Right ventricle myocardium superior (tissue), 1 donor: ENCODE results near the gene LRRC8C. TPM values are rescaled to one million over a fixed set of nuclear protein-coding genes. Genes with fewer than 3 reads are reported as not detected.
A peak's percentile ranks its signal among the peaks of the same experiment; 100 is the strongest.
"Not testable (repeated sequence)": the region's sequence is repeated elsewhere in the genome, so short reads cannot be mapped to it uniquely, and the experiment has no call there.

Experiments
- ATAC-seq: fragments of 200-7000 bp; cut with Tn5 transposase; one replicate; pipeline ENCODE4 v1.9.1; 2020; ENCODE audit warnings: mild to moderate bottlenecking; ENCODE audit not compliant: poor library complexity
- DNase-seq: peaks from one replicate; pipeline ENCODE4 v3.0.0-alpha.2; 2020
- intact Hi-C: fragments of 100-400 bp; cut with DNase I; formaldehyde crosslinking; loops from one replicate; pipeline ENCODE4 v1.11.2; 2022
- total RNA-seq: library from RNA; stranded (reverse); fragmentation: NEBNext Ultra II Directional; extraction: Animal tissue kit (Norgen Biotek cat#: 25700); gene quantifications from one replicate; pipeline ENCODE4 v1.2.1, GENCODE V29; 2021
- donor health status: DM: no; HTN: yes; CAD: no; lungs with severe emphysema.

The LRRC8C gene
- total RNA-seq, 1 donor from 2014 or later = 5.9 TPM

DNA sequence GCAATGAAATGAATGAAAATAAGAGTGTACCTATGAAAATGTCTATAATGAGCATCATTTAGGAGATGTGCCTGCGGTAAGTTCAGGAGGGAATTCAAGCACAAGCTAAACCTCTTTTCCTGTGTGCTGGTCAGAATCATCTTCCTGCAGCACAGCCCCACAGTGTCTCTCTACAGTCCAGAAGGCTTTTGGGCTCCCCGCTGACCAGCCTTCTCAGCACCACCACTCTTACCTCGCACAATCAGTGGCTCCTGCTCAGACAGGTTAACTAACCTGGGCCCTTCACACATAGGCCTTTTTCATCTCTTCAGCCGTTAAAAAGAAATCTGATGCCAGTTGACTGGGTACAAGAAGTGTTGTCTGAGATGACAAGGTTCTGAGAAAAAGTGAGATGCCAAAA, 57.7 kb downstream of the LRRC8C start:
- ATAC-seq (no peak), DNase-seq (no peak)
- intact Hi-C loops = loop anchor here (10.0 kb wide), 1 partner anchor 56 kb away; the partner anchor contains the start of gene LRRC8C

GRCh38 chr1:89692601-89693521, 59.9 kb downstream of the LRRC8C start:
- intact Hi-C loops = loop anchor here (10.0 kb wide), 1 partner anchor 58 kb away; the partner anchor contains the start of gene LRRC8C
- ATAC-seq = peak; percentile 60
- DNase-seq = no peak

GRCh38 chr1:89695847-89696246, 62.9 kb downstream of the LRRC8C start:
- intact Hi-C loops = loop anchor here (10.0 kb wide), 1 partner anchor 61 kb away; the partner anchor contains the start of gene LRRC8C
- ATAC-seq = no peak

GRCh38 chr1:89697383-89697782, 64.5 kb downstream of the LRRC8C start:
- DNase-seq (no peak), ATAC-seq (no peak)
- intact Hi-C loops = loop anchor here (10.0 kb wide), 1 partner anchor 63 kb away; the partner anchor contains the start of gene LRRC8C

More at GRCh38 chr1:89695847-89696246, 62.9 kb downstream of the LRRC8C start:
- no peak for DNase-seq

GRCh38 chr1:89698020-89698560, 65.2 kb downstream of the LRRC8C start:
- DNase-seq (no peak), ATAC-seq (peak; percentile 29)
- intact Hi-C loops = loop anchor here (10.0 kb wide), 1 partner anchor 63 kb away; the partner anchor contains the start of gene LRRC8C

GRCh38 chr1:89698624-89699023, 65.7 kb downstream of the LRRC8C start:
- intact Hi-C loops = loop anchor here (10.0 kb wide), 1 partner anchor 64 kb away; the partner anchor contains the start of gene LRRC8C
- DNase-seq (no peak), ATAC-seq (no peak)

- intact Hi-C loops = loop anchor here (10.0 kb wide), 1 partner anchor 65 kb away; the partner anchor contains the start of gene LRRC8C
- DNase-seq (no peak), ATAC-seq (no peak)
These were observed 66.6 kb downstream of the LRRC8C start for GRCh38 chr1:89699451-89699986.

DNA sequence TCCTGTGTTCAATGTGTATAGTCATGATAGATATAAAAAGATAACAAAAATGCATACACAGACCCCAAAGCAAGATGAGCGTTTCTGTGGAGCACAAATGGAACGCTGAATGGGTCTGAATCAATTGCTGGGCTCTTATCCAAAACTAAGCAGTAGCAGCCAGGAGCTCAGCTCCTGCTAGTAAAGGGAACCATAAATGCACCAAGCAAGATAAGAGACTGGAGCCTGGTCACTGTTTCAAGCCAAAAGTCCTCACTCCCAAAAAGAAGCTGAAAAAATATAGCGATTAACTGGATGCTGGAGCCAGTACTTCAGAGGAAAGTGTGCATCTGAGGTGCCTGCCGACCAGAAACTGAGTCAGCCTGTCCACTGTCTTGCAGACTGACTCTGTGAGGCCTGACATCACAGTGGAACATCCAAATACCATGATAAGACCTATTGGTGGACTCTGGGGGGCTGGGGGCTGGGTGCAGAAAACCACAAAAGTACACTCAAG, 68.9 kb downstream of the LRRC8C start:
- ATAC-seq (peak; percentile 67), DNase-seq (no peak)
- intact Hi-C loops = no loop called here

DNA sequence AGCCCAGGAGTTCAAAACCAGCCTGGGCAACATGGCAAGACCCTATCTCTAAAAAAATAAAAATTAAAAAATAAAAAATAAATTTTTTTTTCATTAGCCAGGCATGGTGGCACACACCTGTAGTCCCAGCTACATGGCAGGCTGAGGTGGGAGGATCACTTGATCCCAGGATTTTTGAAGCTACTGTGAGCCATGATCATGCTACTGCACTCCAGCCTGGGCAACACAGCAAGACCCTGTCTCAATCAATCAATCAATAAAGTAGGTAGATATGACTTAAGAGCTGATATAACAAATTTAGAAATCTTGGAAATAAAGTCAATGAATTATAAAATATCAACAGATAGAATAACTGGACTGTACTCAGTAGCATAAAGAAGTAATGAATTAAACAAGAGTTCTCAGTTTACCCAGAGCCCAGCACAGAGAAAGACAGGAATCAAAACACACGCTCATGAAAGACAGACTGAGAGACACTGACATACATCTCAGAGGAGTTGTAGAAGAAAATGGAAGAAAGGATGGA, 69.7 kb downstream of the LRRC8C start:
- no peak for DNase-seq
- no peak for ATAC-seq
- intact Hi-C loops = no loop called here

GRCh38 chr1:89703469-89703868, 70.5 kb downstream of the LRRC8C start:
- intact Hi-C loops = no loop called here
- ATAC-seq = no peak
- DNase-seq = no peak

- ATAC-seq (no peak), DNase-seq (no peak)
- intact Hi-C loops = no loop called here
These were observed 71.1 kb downstream of the LRRC8C start for GRCh38 chr1:89704014-89704413.

- ATAC-seq, intact Hi-C loops, DNase-seq: not testable (repeated sequence)
These were observed 72.0 kb downstream of the LRRC8C start for GRCh38 chr1:89704885-89705284.

GRCh38 chr1:89705901-89706699, 73.2 kb downstream of the LRRC8C start:
- DNase-seq = no peak
- no peak for ATAC-seq
- intact Hi-C loops = no loop called here

DNA sequence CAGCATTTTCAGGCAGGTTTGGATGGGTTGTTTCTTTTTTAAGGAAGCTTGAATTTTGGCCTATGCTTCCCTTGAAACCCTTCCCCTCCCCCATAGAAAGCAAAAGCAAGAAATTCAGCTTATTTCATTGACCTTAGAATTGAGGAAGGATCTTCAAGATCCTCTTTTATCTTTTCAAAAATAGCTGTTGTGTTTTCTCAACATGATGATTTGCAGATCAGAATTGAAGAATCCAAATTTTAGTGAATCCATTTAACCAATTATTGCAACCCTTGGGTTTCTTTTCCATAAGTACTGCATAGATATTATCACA, 73.7 kb downstream of the LRRC8C start:
- DNase-seq (no peak), ATAC-seq (no peak)
- intact Hi-C loops = no loop called here

DNA sequence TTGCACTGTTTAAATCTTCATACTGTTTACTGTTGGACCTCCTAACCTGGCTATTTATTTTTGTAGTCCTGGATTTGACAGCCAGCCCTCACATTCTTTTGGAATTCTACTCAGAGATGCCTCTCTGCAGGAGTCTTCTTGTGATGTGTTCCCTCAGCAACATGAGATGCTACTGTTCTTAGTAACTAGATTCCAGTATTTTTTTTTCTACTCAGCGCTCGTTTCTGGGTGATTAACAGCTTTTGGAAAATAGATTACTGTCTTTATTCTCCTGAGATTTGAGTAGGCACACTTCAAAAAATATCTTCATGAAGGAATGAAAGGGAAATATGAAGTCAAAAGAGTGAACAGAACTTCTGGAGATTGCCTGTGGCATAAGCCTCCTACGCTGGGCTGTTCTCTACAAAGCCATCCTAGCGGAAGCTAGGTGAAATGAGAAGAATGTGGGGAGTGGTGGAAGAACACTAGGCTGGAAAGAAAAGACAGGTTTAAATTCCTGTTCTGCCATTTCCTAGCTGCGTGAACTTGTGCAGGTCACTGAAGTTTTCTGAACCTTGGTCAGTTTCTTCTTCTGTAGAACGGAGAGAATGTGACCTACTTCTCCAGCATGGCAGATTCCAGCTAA, 75.9 kb downstream of the LRRC8C start:
- intact Hi-C loops = no loop called here
- DNase-seq = no peak
- no peak for ATAC-seq

- intact Hi-C loops = no loop called here
- ATAC-seq = no peak
- DNase-seq = no peak
These were observed 77.7 kb downstream of the LRRC8C start for GRCh38 chr1:89710498-89711139.

GRCh38 chr1:89711140-89711778, 78.3 kb downstream of the LRRC8C start:
- intact Hi-C loops = no loop called here
- ATAC-seq = no peak
- DNase-seq = no peak
